Adipocyte (in vitro differentiated cells): ENCODE measurements around the gene GBE1.

Source experiments
- DNase-seq: peaks from one replicate; pipeline ENCODE4 v3.0.0-alpha.2; 2015; ENCODE audit warnings: low read depth
- H3K27me3 ChIP-seq: replicated peaks from 2 replicates; pipeline ENCODE4 v1.7.0; 2013; ENCODE audit warnings: mild to moderate bottlenecking, low read length, moderate library complexity; ENCODE audit not compliant: control insufficient read depth, insufficient read depth
- H3K36me3 ChIP-seq: 2 replicates; pipeline ENCODE4 v1.7.0; 2013; ENCODE audit warnings: low read length, mild to moderate bottlenecking, moderate library complexity; ENCODE audit not compliant: control insufficient read depth, insufficient read depth, severe bottlenecking
- H3K4me1 ChIP-seq: 2 replicates; pipeline ENCODE4 v1.7.0; 2013; ENCODE audit warnings: mild to moderate bottlenecking, low read length, moderate library complexity; ENCODE audit not compliant: control insufficient read depth, insufficient read depth
- H3K4me3 ChIP-seq: 2 replicates; pipeline ENCODE4 v1.7.0; 2013; ENCODE audit warnings: mild to moderate bottlenecking, low read length, moderate library complexity
- H3K9ac ChIP-seq: 2 replicates; pipeline ENCODE4 v1.7.0; 2013; ENCODE audit warnings: mild to moderate bottlenecking, low read length, moderate library complexity
- H3K9me3 ChIP-seq: 2 replicates; pipeline ENCODE4 v1.7.0; 2013; ENCODE audit warnings: mild to moderate bottlenecking, low read length, moderate library complexity; ENCODE audit not compliant: control insufficient read depth

Gene GBE1

DNA sequence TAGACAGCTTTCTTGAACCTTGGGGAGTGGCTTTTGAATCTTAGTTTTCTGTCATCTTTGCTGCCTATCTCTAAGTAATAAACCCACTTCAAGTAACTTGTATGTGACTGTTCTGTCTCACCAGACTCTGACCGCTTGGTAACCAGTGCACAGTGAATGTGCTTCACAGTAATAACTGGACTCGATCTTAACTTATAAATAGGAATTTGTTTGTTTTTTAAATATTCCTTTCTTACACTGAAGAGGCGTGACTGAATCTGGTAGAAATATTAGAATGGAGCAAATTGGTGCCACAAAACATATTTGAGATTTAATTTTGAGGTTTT, 318.0 kb downstream of the GBE1 start:
- Histone ChIP-seq H3K27me3 (no peaks in the 10 kb centered on the region), H3K4me3 (peak overlapping the region; percentile 20), H3K36me3 (no peaks in the 10 kb centered on the region), H3K4me1 (peaks cover 46% of the 10 kb centered on the region), H3K9me3 (no peaks in the 10 kb centered on the region), H3K9ac (peak overlapping the region; percentile 23)
- peak; percentile 18 for DNase-seq

DNA sequence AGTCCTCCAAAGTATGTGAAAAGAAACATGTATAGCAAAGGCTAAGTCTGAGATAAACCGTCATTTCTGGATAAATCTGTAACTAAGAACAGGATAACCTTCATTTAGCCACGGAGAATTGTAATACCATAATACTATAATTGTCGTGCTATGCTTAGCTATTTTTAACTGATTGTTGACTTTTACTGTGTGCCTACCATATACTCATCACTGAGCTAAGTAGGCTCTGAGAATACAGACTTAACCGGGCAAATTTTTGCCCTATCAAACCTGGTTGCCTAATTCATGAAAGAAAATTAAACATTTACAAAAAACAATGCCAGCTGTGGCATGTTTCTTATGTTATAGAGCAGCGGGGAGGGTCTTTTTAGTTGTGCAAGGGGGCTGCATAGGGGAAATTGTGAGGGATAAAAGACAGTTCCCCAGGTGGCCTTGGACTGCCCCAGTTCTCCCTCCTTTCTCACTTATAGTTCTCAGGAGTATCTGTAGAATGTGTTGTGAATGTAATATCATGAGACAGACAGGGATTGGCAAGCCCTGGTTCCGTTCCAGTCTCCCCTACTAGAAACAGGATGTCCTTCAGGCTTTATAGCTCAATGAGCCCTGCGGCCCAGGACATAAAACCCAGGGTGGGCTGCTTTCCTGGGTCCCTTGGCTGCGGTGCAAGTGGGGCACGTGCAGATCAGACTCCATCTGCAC, 318.5 kb downstream of the GBE1 start:
- no peak overlapping the region for H3K4me3 ChIP-seq
- H3K4me1 ChIP-seq = peaks cover 41% of the 10 kb centered on the region
- H3K27me3 ChIP-seq = no peaks in the 10 kb centered on the region
- peak overlapping the region; percentile 23 for H3K9ac ChIP-seq
- no peaks in the 10 kb centered on the region for H3K36me3 ChIP-seq
- peak; percentile 24 for DNase-seq
- no peaks in the 10 kb centered on the region for H3K9me3 ChIP-seq

DNA sequence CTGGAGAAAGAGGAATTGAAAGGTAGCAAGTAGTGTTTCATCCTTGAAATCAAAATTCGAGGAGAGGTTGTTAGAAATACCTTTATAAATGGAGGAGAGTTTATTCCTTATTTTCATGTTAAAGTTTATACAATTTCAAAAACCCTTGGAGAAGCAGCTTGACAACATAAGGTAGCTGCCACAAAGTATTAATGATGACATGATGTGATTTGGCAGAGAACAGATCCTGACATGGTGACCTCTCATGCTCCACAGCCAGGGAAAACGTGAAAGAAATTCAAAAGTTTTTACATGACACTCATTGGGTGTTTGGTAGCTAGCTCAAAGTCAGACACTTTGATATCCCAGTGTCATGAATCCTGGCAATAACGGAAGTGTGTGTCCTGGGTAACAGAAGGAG, 320.8 kb downstream of the GBE1 start:
- Histone ChIP-seq H3K4me1 (peaks cover 24% of the 10 kb centered on the region), H3K36me3 (no peaks in the 10 kb centered on the region), H3K9ac (no peak overlapping the region), H3K27me3 (no peaks in the 10 kb centered on the region), H3K9me3 (no peaks in the 10 kb centered on the region), H3K4me3 (no peak overlapping the region)
- DNase-seq = no peak
